ENCODE data around the gene EWSR1. TPM values are rescaled to one million over a fixed set of nuclear protein-coding genes. Genes with fewer than 3 reads are reported as not detected.

The EWSR1 gene
- polyA plus RNA-seq, 1 donor from 2014 or later, result 277 TPM

GRCh38 chr22:29309332-29310064, 41.4 kb downstream of the EWSR1 start:
- H3F3A ChIP-seq (ENCODE audit: insufficient read depth, low read length, poor library complexity, severe bottlenecking), result no peaks in the 10 kb centered on the region
- no peak overlapping the region for H2AFZ ChIP-seq (ENCODE audit: low read depth, low read length)
- H3K36me3 ChIP-seq (ENCODE audit: insufficient read depth, low read length), result no peaks in the 10 kb centered on the region
- H3K4me2 ChIP-seq (ENCODE audit: low read length), result no peak overlapping the region
- peaks cover 32% of the 10 kb centered on the region for H3K27me3 ChIP-seq (ENCODE audit: insufficient read depth, low read depth, low read length)
- TF ChIP-seq, protein P1, sequence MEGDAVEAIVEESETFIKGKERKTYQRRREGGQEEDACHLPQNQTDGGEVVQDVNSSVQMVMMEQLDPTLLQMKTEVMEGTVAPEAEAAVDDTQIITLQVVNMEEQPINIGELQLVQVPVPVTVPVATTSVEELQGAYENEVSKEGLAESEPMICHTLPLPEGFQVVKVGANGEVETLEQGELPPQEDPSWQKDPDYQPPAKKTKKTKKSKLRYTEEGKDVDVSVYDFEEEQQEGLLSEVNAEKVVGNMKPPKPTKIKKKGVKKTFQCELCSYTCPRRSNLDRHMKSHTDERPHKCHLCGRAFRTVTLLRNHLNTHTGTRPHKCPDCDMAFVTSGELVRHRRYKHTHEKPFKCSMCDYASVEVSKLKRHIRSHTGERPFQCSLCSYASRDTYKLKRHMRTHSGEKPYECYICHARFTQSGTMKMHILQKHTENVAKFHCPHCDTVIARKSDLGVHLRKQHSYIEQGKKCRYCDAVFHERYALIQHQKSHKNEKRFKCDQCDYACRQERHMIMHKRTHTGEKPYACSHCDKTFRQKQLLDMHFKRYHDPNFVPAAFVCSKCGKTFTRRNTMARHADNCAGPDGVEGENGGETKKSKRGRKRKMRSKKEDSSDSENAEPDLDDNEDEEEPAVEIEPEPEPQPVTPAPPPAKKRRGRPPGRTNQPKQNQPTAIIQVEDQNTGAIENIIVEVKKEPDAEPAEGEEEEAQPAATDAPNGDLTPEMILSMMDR (IDR thresholded peaks at IDR 0.05; ENCODE audit: poor library complexity, severe bottlenecking), result no peak
- TF ChIP-seq POLR2AphosphoS5 (IDR thresholded peaks at IDR 0.05) (no peak), EZH2 (IDR thresholded peaks at IDR 0.05; ENCODE audit: borderline replicate concordance, insufficient read depth, low read length, poor library complexity, severe bottlenecking) (no peak), MXI1 (conservative IDR thresholded peaks at IDR 0.05; ENCODE audit: poor library complexity, severe bottlenecking) (no peak)
- no peak overlapping the region for H3K9ac ChIP-seq (ENCODE audit: low read length)
- H3K27ac ChIP-seq (ENCODE audit: low read length), result no peak overlapping the region
- H4K20me1 ChIP-seq (ENCODE audit: insufficient read depth), result no peaks in the 10 kb centered on the region
- H3K79me2 ChIP-seq (replicated peaks; ENCODE audit: insufficient read depth, low read length), result no peaks in the 10 kb centered on the region
- no peak overlapping the region for H3K4me3 ChIP-seq (ENCODE audit: low read length)
- H3K9me3 ChIP-seq (ENCODE audit: low read length), result no peaks in the 10 kb centered on the region
- H3K9me2 ChIP-seq (ENCODE audit: insufficient read depth, low read length), result no peaks in the 10 kb centered on the region

DNA sequence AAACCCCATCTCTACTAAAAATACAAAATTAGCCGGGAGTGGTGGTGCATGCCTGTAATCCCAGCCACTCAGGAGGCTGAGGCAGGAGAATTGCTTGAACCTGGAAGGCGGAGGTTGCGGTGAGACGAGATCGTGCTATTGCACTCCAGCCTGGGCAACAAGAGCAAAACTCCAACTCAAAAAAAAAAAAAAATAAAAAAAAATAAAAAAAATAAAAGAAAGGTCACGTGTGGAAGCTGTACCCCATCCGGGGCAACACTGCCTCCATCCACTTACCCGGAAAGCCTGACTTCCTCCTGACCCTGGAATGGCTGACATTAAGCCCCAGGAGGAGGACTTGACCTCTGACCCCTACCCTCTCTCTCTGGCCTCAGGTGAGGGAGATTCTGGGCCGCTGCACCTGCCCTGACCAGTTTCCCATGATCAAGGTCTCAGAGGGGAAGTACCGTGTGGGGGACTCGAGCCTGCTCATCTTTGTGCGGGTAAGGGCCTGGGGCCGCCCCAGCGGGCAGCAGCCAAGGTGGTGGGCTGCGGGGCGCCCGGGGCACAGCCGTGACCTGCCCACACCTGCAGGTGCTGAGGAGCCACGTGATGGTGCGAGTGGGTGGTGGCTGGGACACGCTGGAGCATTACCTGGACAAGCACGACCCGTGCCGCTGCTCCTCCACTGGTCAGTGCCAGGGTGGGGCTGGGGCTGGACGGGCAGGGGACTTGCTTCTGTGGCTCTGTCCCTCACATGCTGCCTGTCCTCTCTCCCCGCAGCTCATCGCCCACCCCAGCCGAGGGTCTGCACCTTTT, 42.2 kb downstream of the EWSR1 start:
- no peak for TF ChIP-seq SMC3 (conservative IDR thresholded peaks at IDR 0.05; ENCODE audit: poor library complexity)
- TF ChIP-seq TAF1 (IDR thresholded peaks at IDR 0.05; ENCODE audit: low read depth), result no peak
- TF ChIP-seq RAD21 (conservative IDR thresholded peaks at IDR 0.05), result no peak
- no peak for TF ChIP-seq EZH2 (IDR thresholded peaks at IDR 0.05; ENCODE audit: borderline replicate concordance, insufficient read depth, low read length, poor library complexity, severe bottlenecking)
- TF ChIP-seq REST (IDR thresholded peaks at IDR 0.05; ENCODE audit: borderline replicate concordance), result no peak
- TF ChIP-seq, protein P1 (IDR thresholded peaks at IDR 0.05; ENCODE audit: poor library complexity, severe bottlenecking), result no peak
- no peak for TF ChIP-seq POLR2AphosphoS5 (IDR thresholded peaks at IDR 0.05)
- no peak for TF ChIP-seq MXI1 (conservative IDR thresholded peaks at IDR 0.05; ENCODE audit: poor library complexity, severe bottlenecking)
- TF ChIP-seq EP300 (conservative IDR thresholded peaks at IDR 0.05; ENCODE audit: poor library complexity, severe bottlenecking), result no peak
- Histone ChIP-seq H3K36me3 (ENCODE audit: insufficient read depth, low read length) (no peaks in the 10 kb centered on the region), H3K27me3 (ENCODE audit: insufficient read depth, low read depth, low read length) (peaks cover 40% of the 10 kb centered on the region), H3F3A (ENCODE audit: insufficient read depth, low read length, poor library complexity, severe bottlenecking) (no peaks in the 10 kb centered on the region), H3K4me2 (ENCODE audit: low read length) (no peak overlapping the region), H3K9me3 (ENCODE audit: low read length) (no peaks in the 10 kb centered on the region), H3K79me2 (replicated peaks; ENCODE audit: insufficient read depth, low read length) (no peaks in the 10 kb centered on the region), H3K27ac (ENCODE audit: low read length) (no peak overlapping the region), H4K20me1 (ENCODE audit: insufficient read depth) (no peaks in the 10 kb centered on the region), H2AFZ (ENCODE audit: low read depth, low read length) (no peak overlapping the region), H3K4me3 (ENCODE audit: low read length) (no peak overlapping the region), H3K9ac (ENCODE audit: low read length) (no peak overlapping the region), H3K9me2 (ENCODE audit: insufficient read depth, low read length) (no peaks in the 10 kb centered on the region)

Data from neural cell (in vitro differentiated cells).